ENCODE data around the gene KIR3DL3.
"Not testable (repeated sequence)": the region's sequence is repeated elsewhere in the genome, so short reads cannot be mapped to it uniquely, and the experiment has no call there.

KIR3DL3 gene

DNA sequence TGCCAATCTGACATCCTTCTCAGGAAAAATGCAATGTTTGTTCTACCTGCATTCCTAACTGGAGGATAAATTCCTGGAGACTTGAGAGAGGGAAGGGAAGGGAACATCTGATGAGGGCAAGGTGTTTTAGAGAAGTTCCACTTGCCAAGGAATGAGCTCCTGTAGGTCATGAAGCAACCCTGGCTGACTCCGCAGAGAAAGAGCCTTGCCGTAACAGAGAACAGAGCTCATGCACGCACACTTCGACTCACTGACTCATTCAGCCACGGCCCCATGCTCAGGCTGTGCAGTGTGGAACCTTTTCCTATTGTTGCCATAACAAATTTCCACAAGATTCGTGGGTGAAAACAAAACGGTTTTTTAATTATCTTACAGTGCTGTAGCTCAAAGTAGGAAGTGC is 54.7 kb downstream of the KIR3DL3 start:
- not testable (repeated sequence) for DNase-seq

DNA sequence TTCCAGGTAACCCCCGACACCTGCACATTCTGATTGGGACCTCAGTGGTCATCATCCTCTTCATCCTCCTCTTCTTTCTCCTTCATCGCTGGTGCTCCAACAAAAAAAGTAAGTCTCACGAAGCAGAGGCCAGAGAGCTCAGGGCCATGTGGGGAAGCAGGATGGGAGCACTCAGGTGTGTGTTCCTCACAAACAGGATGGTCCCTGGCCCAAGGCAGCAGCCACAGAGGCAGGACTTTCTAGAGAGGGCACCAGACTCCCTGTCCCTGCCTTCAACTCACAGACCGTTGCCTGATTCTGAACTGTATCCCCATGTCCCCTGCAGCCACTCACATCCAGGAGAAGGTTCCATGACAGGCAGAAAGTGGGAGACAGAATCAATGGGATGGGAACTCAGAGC is 58.7 kb downstream of the KIR3DL3 start:
- DNase-seq = not testable (repeated sequence)

Measured in anterior cingulate cortex (tissue), 58 donors.